PC-9 (cell line): Measurements from ENCODE around the gene C17orf78. TPM values are rescaled to one million over a fixed set of nuclear protein-coding genes. Genes with fewer than 3 reads are reported as not detected.
A peak's percentile ranks its signal among the peaks of the same experiment; 100 is the strongest.
"Not testable (repeated sequence)": the region's sequence is repeated elsewhere in the genome, so short reads cannot be mapped to it uniquely, and the experiment has no call there.

Experiments used
- BruUV-seq: library from RNA; stranded (reverse); fragments of 400-500 nt; replicated peaks from 2 replicates; lab custom pipeline; 2021; lab: Mats Ljungman, UMichigan
- CTCF ChIA-PET: fragments of 300-600 bp; sonication (Branson Sonifier 250); formaldehyde crosslinking; loops from one replicate; lab custom pipeline; 2022; ENCODE audit warnings: antibody characterized with exemption; lab: Charles Lee
- POLR2A ChIA-PET: fragments of 300-600 bp; sonication (Branson Sonifier 250); formaldehyde crosslinking; loops from one replicate; lab custom pipeline; 2022; ENCODE audit warnings: antibody characterized with exemption; ENCODE audit not compliant: unreplicated experiment; lab: Charles Lee
- DNase-seq, 2 experiments: peaks; one replicate each; pipeline versions ENCODE4 v3.0.0 to v3.0.0-alpha.2; 2015 to 2022; ENCODE audit warnings: mixed read lengths in 1 of 2
- H2AFZ ChIP-seq: fragments of 200-600 bp; sonication (generic); 2 replicates; pipeline ENCODE4 v1.8.1; 2017; ENCODE audit warnings: antibody characterized with exemption
- H3F3A ChIP-seq: fragments of 200-600 bp; sonication (generic); 2 replicates; pipeline ENCODE4 v1.8.1; 2017; ENCODE audit warnings: antibody characterized with exemption, mild to moderate bottlenecking, low read depth; ENCODE audit not compliant: insufficient read depth
- H3K27ac ChIP-seq: fragments of 200-600 bp; sonication (generic); 2 replicates; pipeline ENCODE4 v1.6.1; 2016; ENCODE audit warnings: mixed run types
- H3K27me3 ChIP-seq: fragments of 200-600 bp; sonication (generic); 2 replicates; pipeline ENCODE4 v1.6.1; 2016; ENCODE audit warnings: low read depth, mixed run types; ENCODE audit not compliant: insufficient read depth
- H3K36me3 ChIP-seq: fragments of 200-600 bp; sonication (generic); 2 replicates; pipeline ENCODE4 v1.6.1; 2016; ENCODE audit warnings: low read depth, mixed run types
- H3K4me1 ChIP-seq: fragments of 200-600 bp; sonication (generic); replicated peaks from 2 replicates; pipeline ENCODE4 v1.6.1; 2016; ENCODE audit warnings: mixed run types; ENCODE audit not compliant: insufficient read depth
- H3K4me2 ChIP-seq: fragments of 200-600 bp; sonication (generic); 2 replicates; pipeline ENCODE4 v1.6.1; 2017; ENCODE audit warnings: mixed run types
- H3K4me3 ChIP-seq: fragments of 200-600 bp; sonication (generic); 2 replicates; pipeline ENCODE4 v1.6.1; 2016; ENCODE audit warnings: mixed run types
- H3K79me2 ChIP-seq: fragments of 200-600 bp; sonication (generic); 2 replicates; pipeline ENCODE4 v1.6.1; 2017; ENCODE audit warnings: low read depth, mixed run types
- H3K9me2 ChIP-seq: fragments of 200-600 bp; sonication (generic); 2 replicates; pipeline ENCODE4 v1.8.1; 2017; ENCODE audit warnings: mild to moderate bottlenecking; ENCODE audit not compliant: insufficient read depth
- H3K9me3 ChIP-seq: fragments of 200-600 bp; sonication (generic); 2 replicates; pipeline ENCODE4 v1.8.1; 2016; ENCODE audit warnings: low read depth; ENCODE audit not compliant: insufficient read depth
- H4K20me1 ChIP-seq: fragments of 200-600 bp; sonication (generic); 2 replicates; pipeline ENCODE4 v1.8.1; 2017; ENCODE audit not compliant: insufficient read depth
- CTCF ChIP-seq: fragments of 200-600 bp; sonication (generic); conservative IDR thresholded peaks from 2 replicates; pipeline ENCODE4 v1.6.1; 2017; ENCODE audit warnings: mixed run types, antibody characterized with exemption, mild to moderate bottlenecking, moderate library complexity
- EZH2 ChIP-seq: fragments of 200-600 bp; sonication (generic); IDR thresholded peaks from 2 replicates; pipeline ENCODE4 v1.8.0; 2017; ENCODE audit warnings: antibody characterized with exemption, low read depth
- intact Hi-C: fragments of 100-400 bp; cut with micrococcal nuclease; formaldehyde crosslinking; loops from one replicate; pipeline ENCODE4 v1.10.0; 2022; ENCODE audit not compliant: unreplicated experiment
- total RNA-seq: library from RNA; stranded (reverse); gene quantifications from 2 replicates; pipeline ENCODE4 v1.2.3, GENCODE V29; 2021

The C17orf78 gene
- total RNA-seq, 1 experiment from 2014 or later: not detected

DNA sequence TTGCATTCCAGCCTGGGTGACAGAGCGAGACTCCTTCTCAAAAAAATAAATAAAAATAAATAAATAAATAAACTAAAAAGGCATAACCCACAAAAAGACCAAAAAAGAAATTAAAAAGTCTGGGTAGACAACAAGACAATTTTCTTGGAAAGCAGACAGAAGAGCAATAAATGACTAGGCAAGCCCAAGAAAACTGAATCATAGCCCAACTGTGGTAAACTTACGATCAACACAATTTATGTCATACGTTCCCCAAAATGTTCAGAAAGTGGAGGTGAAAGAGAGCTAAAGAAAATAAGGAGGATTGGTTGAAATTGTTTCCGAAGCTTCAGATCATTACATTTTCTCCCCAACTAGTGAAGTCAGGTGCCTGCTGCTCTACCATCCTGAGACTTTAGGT, 31.3 kb upstream of the C17orf78 start:
- no TSS peak for BruUV-seq
- Histone ChIP-seq H4K20me1 (peaks cover 58% of the 10 kb centered on the region), H3K79me2 (peaks cover 88% of the 10 kb centered on the region), H3K9me3 (no peaks in the 10 kb centered on the region), H2AFZ (no peak overlapping the region), H3K4me3 (no peak overlapping the region), H3K27ac (no peak overlapping the region), H3K9me2 (no peaks in the 10 kb centered on the region), H3K4me2 (no peak overlapping the region), H3K36me3 (peaks cover 16% of the 10 kb centered on the region; the same call in 1 of the 2 replicates), H3K27me3 (no peaks in the 10 kb centered on the region), H3F3A (peaks cover 23% of the 10 kb centered on the region), H3K4me1 (no peaks in the 10 kb centered on the region)
- ChIA-PET POLR2A (interaction anchor here (0.6 kb wide), 1 partner anchor 20 kb away, joined by 3 read pairs; no protein-coding TSS in a partner anchor), CTCF (no interaction called here)
- no peak for DNase-seq
- intact Hi-C loops: no loop called here
- TF ChIP-seq CTCF (no peak), EZH2 (no peak)

GRCh38 chr17:37346863-37347402, 28.9 kb upstream of the C17orf78 start:
- H3K27ac ChIP-seq, H3K9me3 ChIP-seq, POLR2A ChIA-PET, intact Hi-C loops, H3K4me2 ChIP-seq, H3K4me3 ChIP-seq, H3K27me3 ChIP-seq, DNase-seq, CTCF ChIA-PET, H3K9me2 ChIP-seq, BruUV-seq, H2AFZ ChIP-seq, H3K36me3 ChIP-seq, H3K4me1 ChIP-seq: not testable (repeated sequence)
- peaks cover 49% of the 10 kb centered on the region for H4K20me1 ChIP-seq
- peaks cover 90% of the 10 kb centered on the region for H3K79me2 ChIP-seq
- peaks cover 11% of the 10 kb centered on the region for H3F3A ChIP-seq

DNA sequence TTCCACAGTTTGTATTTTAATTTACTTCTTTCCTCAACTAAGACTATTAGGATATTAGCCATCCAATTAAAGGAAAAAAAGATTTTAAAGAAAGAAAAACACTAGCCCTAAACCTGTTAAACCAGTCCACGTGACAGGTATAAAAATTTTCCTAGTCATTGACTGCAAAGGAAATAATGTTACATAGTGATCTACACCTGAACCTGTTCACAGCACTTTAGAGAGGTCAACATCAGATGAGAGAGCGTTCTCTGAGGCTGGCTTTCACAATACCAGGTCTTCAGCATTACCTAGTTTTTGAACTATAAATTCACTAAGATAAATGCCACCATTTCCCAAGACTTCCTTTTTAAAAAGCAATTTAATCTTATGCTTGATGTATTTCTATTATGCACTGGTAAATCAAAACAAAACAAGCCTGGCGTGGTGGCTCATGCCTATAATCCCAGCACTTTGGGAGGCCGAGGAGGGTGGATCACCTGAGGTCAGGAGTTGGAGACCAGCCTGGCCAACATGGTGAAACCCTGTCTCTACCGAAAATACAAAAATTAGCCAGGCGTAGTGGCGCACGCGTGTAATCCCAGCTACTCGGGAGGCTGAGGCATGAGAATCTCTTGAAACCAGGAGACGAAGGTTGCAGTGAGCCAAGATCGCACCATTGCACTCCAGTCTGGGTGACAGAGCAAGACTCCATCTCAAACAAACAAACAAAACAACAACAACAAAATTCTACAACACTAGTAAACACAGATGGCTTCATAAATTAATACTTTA, 18.8 kb upstream of the C17orf78 start:
- peak overlapping the region; percentile 97 for H3K4me3 ChIP-seq
- intact Hi-C loops: loop anchor here (2.0 to 5.0 kb wide), 3 partner anchors 40 to 755 kb away; partner anchors contain the start of gene MRM1
- CTCF ChIA-PET, H3K9me3 ChIP-seq, BruUV-seq, H2AFZ ChIP-seq, H3K9me2 ChIP-seq, H3K27me3 ChIP-seq: not testable (repeated sequence)
- H3K4me2 ChIP-seq: peak overlapping the region; percentile 97
- DNase-seq: peak in 1 of 2 experiments; percentile 82
- POLR2A ChIA-PET: interaction anchor here (0.8 kb wide), 1 partner anchor 18 kb away, joined by 21 read pairs; no protein-coding TSS in a partner anchor
- H4K20me1 ChIP-seq: peaks cover 18% of the 10 kb centered on the region
- H3K4me1 ChIP-seq: peaks cover 51% of the 10 kb centered on the region
- H3F3A ChIP-seq: peaks cover 26% of the 10 kb centered on the region; the same call in 1 of the 2 replicates
- H3K79me2 ChIP-seq: peaks cover 69% of the 10 kb centered on the region
- peak overlapping the region; percentile 88 for H3K27ac ChIP-seq
- H3K36me3 ChIP-seq: peaks cover 32% of the 10 kb centered on the region
